Lower lobe of right lung (tissue), 2 donors: Measurements from ENCODE around the gene WLS. TPM values are rescaled to one million over a fixed set of nuclear protein-coding genes. Genes with fewer than 3 reads are reported as not detected.

Experiments
- ATAC-seq, 2 donors: fragments of 200-7000 bp; cut with Tn5 transposase; one replicate each; pipeline ENCODE4 v1.9.1; 2020 to 2022; ENCODE audit warnings: mild to moderate bottlenecking in 2 of 2, moderate library complexity in 2 of 2
- DNase-seq: peaks from one replicate; pipeline ENCODE4 v3.0.0-alpha.2; 2020
- H3K27ac ChIP-seq: fragments of 200-600 bp; one replicate; pipeline ENCODE4 v1.8.0; 2022
- H3K27me3 ChIP-seq: fragments of 200-600 bp; one replicate; pipeline ENCODE4 v1.8.0; 2022; ENCODE audit warnings: low read depth
- H3K36me3 ChIP-seq: fragments of 200-600 bp; one replicate; pipeline ENCODE4 v1.8.0; 2022; ENCODE audit warnings: mild to moderate bottlenecking
- H3K4me1 ChIP-seq: fragments of 200-600 bp; one replicate; pipeline ENCODE4 v1.8.0; 2022
- H3K4me3 ChIP-seq: fragments of 200-600 bp; one replicate; pipeline ENCODE4 v1.8.0; 2022; ENCODE audit warnings: mild to moderate bottlenecking
- H3K9me3 ChIP-seq: fragments of 200-600 bp; one replicate; pipeline ENCODE4 v1.8.0; 2022
- intact Hi-C: fragments of 100-400 bp; cut with DNase I; formaldehyde crosslinking; loops from one replicate; pipeline ENCODE4 v1.11.0; 2022
- total RNA-seq: library from RNA; stranded (reverse); fragmentation: NEBNext Ultra II Directional; extraction: Animal tissue kit (Norgen Biotek cat#: 25700); gene quantifications from one replicate; pipeline ENCODE4 v1.2.1, GENCODE V29; 2021
- TF ChIP-seq, protein P1 (sequence below): fragments of 200-600 bp; IDR thresholded peaks from one replicate; pipeline ENCODE4 v1.8.0; 2022; ENCODE audit warnings: antibody characterized with exemption, mild to moderate bottlenecking
- donor health status: DM: no; HTN: yes; CAD: no; lungs with severe emphysema.

Gene WLS
- total RNA-seq, 1 donor from 2014 or later, result 85.2 TPM

DNA sequence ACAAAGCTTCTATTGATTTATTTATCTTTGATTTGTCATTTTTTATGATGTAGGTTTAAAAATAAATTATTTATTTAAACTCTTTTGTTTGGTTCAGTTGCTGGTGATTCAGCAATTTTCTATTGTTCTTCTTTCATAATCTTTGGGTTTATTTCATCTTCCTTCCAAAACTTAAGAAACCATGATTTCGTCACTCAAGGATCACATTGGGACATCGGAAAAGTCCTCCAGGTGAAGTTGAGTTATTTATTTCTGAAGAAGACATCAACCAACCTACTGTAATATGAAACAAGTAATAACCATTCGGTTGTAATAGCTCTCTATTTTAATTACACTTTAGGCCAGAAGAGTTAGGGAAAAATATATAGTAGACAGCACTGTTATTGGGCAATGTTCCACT, 23.0 kb upstream of the WLS start:
- Histone ChIP-seq H3K4me3 (no peak overlapping the region), H3K4me1 (no peaks in the 10 kb centered on the region), H3K27ac (no peak overlapping the region), H3K9me3 (no peaks in the 10 kb centered on the region), H3K27me3 (no peaks in the 10 kb centered on the region), H3K36me3 (no peaks in the 10 kb centered on the region)
- DNase-seq, result no peak
- intact Hi-C loops, result no loop called here
- TF ChIP-seq, protein P1, sequence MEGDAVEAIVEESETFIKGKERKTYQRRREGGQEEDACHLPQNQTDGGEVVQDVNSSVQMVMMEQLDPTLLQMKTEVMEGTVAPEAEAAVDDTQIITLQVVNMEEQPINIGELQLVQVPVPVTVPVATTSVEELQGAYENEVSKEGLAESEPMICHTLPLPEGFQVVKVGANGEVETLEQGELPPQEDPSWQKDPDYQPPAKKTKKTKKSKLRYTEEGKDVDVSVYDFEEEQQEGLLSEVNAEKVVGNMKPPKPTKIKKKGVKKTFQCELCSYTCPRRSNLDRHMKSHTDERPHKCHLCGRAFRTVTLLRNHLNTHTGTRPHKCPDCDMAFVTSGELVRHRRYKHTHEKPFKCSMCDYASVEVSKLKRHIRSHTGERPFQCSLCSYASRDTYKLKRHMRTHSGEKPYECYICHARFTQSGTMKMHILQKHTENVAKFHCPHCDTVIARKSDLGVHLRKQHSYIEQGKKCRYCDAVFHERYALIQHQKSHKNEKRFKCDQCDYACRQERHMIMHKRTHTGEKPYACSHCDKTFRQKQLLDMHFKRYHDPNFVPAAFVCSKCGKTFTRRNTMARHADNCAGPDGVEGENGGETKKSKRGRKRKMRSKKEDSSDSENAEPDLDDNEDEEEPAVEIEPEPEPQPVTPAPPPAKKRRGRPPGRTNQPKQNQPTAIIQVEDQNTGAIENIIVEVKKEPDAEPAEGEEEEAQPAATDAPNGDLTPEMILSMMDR, result no peak
- ATAC-seq, result no peak

DNA sequence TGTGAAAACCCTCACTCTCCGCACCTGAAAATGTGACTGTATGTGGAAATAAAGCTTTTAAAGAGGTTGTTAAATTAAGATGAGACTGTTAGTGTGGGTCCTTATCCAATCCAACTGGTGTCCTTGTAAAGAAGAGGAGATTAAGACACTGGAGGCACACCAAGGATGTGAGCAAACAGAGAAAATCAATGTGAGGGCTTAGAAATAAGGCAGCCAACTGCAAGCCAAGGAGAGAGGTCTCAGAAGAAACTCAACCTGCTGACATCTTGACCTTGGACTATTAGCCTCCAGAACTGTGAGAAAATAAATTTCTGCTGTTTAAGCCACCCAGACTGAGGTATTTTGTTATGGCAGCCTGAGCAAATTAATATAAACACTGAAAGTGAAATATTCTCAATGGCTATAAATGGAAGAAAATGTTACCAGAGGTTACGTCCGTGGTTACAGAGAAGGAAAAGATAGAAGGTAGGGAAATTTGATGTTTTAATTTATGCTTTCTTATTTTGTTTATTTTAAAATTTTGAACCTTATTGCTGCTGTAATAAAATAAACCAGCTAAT, 22.4 kb upstream of the WLS start:
- no peaks in the 10 kb centered on the region for H3K36me3 ChIP-seq
- H3K27ac ChIP-seq, result no peak overlapping the region
- TF ChIP-seq, protein P1, result no peak
- no peak for DNase-seq
- ATAC-seq, result no peak
- no peaks in the 10 kb centered on the region for H3K4me1 ChIP-seq
- no peak overlapping the region for H3K4me3 ChIP-seq
- no peaks in the 10 kb centered on the region for H3K9me3 ChIP-seq
- no peaks in the 10 kb centered on the region for H3K27me3 ChIP-seq
- intact Hi-C loops, result no loop called here

DNA sequence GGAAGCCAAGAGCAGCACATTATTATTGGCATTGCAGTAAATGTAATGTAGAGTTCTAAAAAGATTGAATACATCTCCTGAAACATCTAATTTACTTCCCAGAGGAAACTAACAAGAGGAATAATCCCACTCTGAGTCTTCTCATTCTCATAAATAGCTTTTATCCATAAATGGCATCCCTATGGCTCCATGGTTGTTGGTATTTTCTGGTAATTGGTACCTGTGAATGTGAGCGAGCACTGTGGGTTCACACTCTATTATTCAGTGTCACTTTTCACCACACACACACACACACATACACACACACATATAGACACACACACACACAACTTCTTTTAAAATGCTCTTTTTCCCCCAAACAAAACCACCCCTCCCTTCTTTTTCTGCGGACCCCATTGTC, 4.7 kb upstream of the WLS start:
- Histone ChIP-seq H3K4me3 (no peak overlapping the region), H3K36me3 (no peaks in the 10 kb centered on the region), H3K9me3 (no peaks in the 10 kb centered on the region), H3K27ac (no peak overlapping the region), H3K4me1 (no peaks in the 10 kb centered on the region), H3K27me3 (no peaks in the 10 kb centered on the region)
- intact Hi-C loops, result no loop called here
- DNase-seq (no peak), ATAC-seq (no peak)
- TF ChIP-seq, protein P1, result no peak

DNA sequence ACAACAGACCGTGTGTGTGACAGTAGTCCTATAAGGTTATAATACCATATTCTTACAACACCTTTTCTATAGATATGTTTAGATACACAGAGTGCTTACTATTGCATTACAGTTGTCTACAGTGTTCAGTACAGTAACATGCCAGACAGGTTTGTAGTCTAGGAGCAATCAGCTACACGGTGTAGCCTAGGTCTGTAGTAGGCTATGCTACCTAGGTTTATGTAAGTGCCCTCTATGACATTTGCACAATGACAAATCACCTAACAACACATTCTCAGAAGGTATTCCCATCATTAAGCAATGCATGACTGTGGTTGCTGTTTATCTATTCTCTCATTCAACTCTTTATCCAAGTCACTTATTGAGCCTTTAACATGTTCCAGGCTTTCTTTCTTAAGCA, 1.8 kb upstream of the WLS start:
- TF ChIP-seq, protein P1, result no peak
- Histone ChIP-seq H3K9me3 (no peaks in the 10 kb centered on the region), H3K4me1 (peaks cover 9% of the 10 kb centered on the region), H3K36me3 (no peaks in the 10 kb centered on the region), H3K4me3 (no peak overlapping the region), H3K27ac (no peak overlapping the region), H3K27me3 (no peaks in the 10 kb centered on the region)
- ATAC-seq, result no peak
- intact Hi-C loops, result no loop called here
- DNase-seq, result no peak

DNA sequence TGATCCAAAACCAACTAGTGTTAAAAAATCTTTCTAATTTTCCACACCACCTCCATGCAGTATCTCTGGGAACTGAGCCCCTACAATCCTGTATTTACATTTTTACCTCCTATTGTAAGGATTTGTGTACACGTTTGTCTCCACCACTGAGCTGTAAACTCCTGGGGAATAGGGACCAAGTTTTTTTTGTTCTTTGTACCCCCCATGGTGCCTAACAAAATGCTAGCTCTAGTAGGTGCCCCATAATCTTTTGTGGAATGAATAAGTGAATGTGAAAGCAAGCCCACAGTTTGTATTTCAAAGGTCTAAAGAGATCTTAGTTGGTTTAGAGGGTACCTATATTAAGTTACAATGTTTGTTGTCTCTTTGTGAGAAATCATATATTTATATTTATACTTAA, 879 bp upstream of the WLS start:
- H3K4me3 ChIP-seq, result peak overlapping the region; percentile 84
- H3K36me3 ChIP-seq, result no peaks in the 10 kb centered on the region
- H3K27ac ChIP-seq, result peak overlapping the region; percentile 79
- intact Hi-C loops, result no loop called here
- DNase-seq (no peak), ATAC-seq (no peak)
- H3K9me3 ChIP-seq, result no peaks in the 10 kb centered on the region
- peaks cover 9% of the 10 kb centered on the region for H3K4me1 ChIP-seq
- H3K27me3 ChIP-seq, result no peaks in the 10 kb centered on the region
- TF ChIP-seq, protein P1, result no peak
